ENCODE results near the gene LUZP2.

GRCh38 chr11:24559315-24559714 is 62.5 kb downstream of the LUZP2 start:
- TF ChIP-seq CTCF (IDR thresholded peaks at IDR 0.05; ENCODE audit: low read depth, low read length, missing input control) (no peak), JUND (IDR thresholded peaks at IDR 0.05) (no peak), RAD21 (IDR thresholded peaks at IDR 0.05) (no peak), REST (IDR thresholded peaks at IDR 0.05) (no peak), MAX (IDR thresholded peaks at IDR 0.05) (no peak), GABPA (IDR thresholded peaks at IDR 0.05 in 1 of 2, conservative IDR thresholded peaks at IDR 0.05 in 1 of 2) (no peak), YY1 (IDR thresholded peaks at IDR 0.05) (no peak), EGR1 (IDR thresholded peaks at IDR 0.05; ENCODE audit: low read depth in 2 of 2) (no peak), FOXA1 (IDR thresholded peaks at IDR 0.05) (no peak)

Data from liver (tissue), 3 donors.